ENCODE data around the gene AGPAT2.

DNA sequence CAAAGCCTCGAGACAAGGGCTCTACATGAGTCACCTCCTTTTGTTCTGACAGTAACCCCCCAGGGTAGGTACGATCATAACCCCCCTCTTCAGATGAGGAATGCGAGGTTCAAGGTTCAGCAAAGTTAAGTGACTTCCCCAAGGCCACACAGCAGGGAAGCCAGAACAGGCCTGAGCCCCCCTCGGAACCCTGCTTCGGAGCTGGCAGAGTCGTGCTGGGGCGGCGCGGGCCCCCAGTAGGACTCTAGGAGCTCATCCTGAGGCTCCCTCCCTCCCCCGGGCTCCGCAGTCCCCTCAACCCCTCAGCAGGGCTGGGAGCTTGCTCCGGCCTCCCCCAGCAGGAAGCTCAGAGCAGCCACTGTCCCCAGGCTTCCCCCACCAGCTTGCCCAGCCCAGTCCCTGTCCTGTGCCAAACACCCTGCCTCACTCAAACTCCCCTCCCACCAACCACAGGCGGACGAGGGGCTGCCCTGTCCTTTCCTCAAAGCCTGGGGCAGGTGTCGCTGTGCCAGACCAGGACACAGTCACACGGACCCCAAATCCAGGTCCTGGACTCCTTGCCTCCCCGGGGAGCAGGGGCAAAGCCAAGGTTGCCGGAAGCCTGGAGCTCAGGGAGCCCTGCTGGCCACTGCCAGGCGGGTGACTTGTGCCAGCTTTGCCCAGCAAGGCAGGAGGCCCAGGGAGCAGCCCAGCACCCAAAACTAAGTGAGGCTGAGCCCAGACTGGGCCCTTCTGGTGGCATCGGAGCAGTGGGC is 5.1 kb downstream of the AGPAT2 start:
- TF ChIP-seq CTCF (IDR thresholded peaks at IDR 0.05; ENCODE audit: low read depth, low read length, poor library complexity, severe bottlenecking) (no peak), EZH2phosphoT487 (IDR thresholded peaks at IDR 0.05; ENCODE audit: borderline replicate concordance, low read length) (no peak)
